Measurements from ENCODE around the gene NAMPT.
"Not testable (repeated sequence)": the region's sequence is repeated elsewhere in the genome, so short reads cannot be mapped to it uniquely, and the experiment has no call there.

The NAMPT gene

DNA sequence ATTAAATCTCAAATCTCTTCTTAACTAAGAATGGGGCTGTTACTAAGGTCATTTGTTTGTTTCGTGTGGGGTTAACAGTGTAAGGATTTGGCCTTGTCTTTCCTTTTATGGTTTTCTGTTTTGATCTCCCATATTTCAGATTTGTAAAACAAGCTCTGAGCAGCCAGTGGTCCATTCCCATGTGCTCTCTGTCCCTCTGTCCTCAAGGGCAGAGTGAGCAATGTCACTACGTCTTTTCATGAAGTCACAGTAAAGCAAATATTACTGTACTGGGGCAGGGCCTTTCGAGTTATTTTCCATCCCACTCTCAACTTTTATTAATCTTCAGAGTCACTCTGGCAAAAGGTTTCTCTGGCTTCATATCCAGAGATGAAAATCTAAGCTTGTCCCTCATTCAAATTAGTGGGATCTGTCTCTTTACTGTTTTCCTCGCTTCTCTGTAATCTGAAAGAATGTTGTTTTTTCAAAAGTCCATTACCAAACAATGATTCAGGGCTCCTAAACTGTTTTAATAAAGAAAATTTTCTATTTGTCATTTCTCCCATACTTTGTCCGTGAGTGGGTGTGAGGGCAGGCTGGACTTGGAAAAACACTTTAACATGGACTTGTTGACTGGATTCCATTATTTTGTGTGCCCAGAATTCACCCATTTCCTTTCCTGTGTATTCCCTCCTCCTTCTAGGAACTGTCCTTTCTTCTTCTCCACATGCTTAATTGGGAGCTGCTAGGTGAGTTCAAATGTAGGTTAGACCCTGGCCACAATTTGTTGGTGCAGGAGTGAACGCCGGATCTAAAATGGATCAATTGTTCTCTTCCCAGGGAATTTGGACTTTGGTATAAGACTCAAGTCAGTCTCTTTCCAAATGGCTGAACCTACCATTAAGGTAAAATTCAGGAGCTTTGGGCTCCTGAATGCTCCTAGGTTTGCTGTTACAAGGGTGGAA is 42.1 kb upstream of the NAMPT start:
- DNase-seq (ENCODE audit: low read depth), result no peak
- H3K4me3 ChIP-seq (ENCODE audit: low read length), result no peak overlapping the region
- TF ChIP-seq, protein P1, sequence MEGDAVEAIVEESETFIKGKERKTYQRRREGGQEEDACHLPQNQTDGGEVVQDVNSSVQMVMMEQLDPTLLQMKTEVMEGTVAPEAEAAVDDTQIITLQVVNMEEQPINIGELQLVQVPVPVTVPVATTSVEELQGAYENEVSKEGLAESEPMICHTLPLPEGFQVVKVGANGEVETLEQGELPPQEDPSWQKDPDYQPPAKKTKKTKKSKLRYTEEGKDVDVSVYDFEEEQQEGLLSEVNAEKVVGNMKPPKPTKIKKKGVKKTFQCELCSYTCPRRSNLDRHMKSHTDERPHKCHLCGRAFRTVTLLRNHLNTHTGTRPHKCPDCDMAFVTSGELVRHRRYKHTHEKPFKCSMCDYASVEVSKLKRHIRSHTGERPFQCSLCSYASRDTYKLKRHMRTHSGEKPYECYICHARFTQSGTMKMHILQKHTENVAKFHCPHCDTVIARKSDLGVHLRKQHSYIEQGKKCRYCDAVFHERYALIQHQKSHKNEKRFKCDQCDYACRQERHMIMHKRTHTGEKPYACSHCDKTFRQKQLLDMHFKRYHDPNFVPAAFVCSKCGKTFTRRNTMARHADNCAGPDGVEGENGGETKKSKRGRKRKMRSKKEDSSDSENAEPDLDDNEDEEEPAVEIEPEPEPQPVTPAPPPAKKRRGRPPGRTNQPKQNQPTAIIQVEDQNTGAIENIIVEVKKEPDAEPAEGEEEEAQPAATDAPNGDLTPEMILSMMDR (IDR thresholded peaks at IDR 0.05; ENCODE audit: insufficient read depth, low read depth, low read length, missing control alignments), result no peak

DNA sequence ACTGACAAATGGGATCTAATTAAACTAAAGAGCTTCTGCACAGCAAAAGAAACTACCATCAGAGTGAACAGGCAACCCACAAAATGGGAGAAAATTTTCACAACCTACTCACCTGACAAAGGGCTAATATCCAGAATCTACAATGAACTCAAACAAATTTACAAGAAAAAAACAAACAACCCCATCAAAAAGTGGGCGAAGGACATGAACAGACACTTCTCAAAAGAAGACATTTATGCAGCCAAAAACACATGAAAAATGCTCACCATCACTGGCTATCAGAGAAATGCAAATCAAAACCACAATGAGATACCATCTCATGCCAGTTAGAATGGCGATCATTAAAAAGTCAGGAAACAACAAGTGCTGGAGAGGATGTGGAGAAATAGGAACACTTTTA is 39.7 kb upstream of the NAMPT start:
- not testable (repeated sequence) for DNase-seq (ENCODE audit: low read depth)

DNA sequence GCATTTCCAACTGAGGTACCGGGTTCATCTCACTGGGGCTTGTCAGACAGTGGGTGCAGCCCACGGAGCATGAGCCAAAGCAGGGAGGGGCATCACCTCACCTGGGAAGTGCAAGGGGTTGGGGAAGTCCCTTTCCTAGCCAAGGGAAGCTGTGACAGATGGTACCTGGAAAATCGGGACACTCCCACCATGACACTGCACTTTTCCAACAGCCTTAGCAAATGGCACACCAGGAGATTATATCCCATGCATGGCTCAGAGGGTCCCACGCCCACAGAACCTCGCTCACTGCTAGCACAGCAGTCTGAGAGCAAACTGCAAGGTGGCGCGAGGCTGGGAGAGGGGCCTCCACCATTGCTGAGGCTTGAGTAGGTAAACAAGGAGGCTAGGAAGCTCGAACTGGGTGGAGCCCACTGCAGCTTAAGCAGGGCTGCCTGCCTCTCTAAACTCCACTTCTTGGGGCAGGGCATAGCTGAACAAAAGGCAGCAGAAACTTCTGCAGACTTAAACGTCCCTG is 35.5 kb upstream of the NAMPT start:
- H3K4me3 ChIP-seq (ENCODE audit: low read length); DNase-seq (ENCODE audit: low read depth): not testable (repeated sequence)

More for the DNA sequence above, 39.7 kb upstream of the NAMPT start:
- H3K4me3 ChIP-seq (ENCODE audit: low read length), result not testable (repeated sequence)

DNA sequence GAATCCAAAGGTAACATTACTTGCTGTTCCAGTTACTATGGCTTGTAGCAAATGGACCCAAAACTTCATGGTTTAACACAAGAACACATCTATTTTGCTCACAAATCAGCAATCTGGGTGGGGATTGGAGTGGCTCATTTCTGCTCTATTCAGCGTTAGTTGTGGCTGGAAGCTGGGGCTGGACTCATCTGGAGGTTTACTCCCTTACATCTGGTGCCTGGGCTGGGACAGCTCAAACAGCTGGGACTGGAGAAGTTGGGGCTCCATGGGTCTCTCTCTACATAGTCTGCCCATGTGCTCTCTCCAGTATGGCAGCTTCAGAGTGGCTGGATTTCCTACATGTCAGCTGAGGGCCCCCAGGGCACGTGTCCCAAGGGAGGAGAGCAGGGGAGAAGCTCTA is 33.7 kb upstream of the NAMPT start:
- H3K4me3 ChIP-seq (ENCODE audit: low read length), result no peak overlapping the region
- no peak for DNase-seq (ENCODE audit: low read depth)
- TF ChIP-seq, protein P1 (IDR thresholded peaks at IDR 0.05; ENCODE audit: insufficient read depth, low read depth, low read length, missing control alignments), result no peak

DNA sequence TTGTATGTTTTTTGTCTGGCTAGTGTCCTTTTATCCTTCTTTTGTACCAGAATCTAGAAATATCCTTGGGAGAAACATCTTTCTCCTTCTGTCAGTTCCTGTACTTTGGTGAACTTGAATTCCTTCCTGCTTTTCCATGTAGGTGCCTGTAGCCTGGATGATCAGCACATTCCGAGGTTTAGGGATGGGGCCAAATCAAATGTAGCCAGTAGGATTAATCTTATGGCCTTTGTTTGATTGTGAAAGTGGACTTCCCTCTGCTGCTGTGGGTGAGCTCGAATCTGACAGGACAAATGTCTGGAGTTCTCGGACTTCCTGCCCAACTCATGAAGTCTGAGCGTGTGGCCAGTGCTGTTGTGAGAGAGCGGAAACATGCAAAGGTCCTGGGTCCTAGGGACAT is 33.2 kb upstream of the NAMPT start:
- TF ChIP-seq, protein P1 (IDR thresholded peaks at IDR 0.05; ENCODE audit: insufficient read depth, low read depth, low read length, missing control alignments), result no peak
- no peak for DNase-seq (ENCODE audit: low read depth)
- H3K4me3 ChIP-seq (ENCODE audit: low read length), result no peak overlapping the region

DNA sequence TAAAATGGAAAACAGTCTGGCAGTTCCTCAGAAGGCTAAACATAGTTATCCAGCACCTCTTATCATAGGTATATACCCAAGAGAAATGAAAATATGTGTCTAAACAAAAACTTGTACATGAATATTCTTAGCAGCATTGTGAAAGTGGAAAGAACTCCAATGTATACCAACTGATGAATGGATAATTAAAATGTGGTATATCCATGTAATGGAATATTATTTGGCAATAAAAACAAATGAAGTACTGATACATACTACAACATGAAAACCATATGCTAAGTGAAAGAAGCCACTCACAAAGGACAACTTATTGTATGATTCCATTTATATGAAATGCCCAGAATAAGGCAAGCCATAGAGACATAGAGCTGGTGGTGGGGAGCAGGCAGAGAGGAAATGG is 32.2 kb upstream of the NAMPT start:
- TF ChIP-seq, protein P1 (IDR thresholded peaks at IDR 0.05; ENCODE audit: insufficient read depth, low read depth, low read length, missing control alignments), result no peak
- no peak overlapping the region for H3K4me3 ChIP-seq (ENCODE audit: low read length)
- DNase-seq (ENCODE audit: low read depth), result no peak

DNA sequence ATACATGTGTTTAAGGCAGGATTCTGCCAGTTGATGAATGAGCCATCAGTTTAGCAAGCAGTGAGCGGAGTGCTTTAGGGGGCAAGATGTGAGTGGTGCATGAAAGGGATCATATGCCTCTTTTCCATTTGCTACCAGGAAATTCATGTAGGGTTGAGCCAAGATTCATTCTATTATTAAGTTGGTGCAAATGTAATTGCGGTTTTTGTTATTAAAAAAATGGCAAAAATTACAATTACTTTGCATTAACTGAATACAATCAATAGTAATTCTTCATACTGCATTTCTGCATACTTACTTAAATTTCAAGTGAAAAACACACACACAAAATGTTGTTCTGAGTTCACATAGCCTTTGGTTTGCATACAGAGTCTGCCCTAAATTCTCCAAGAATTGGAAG is 30.1 kb upstream of the NAMPT start:
- TF ChIP-seq, protein P1 (IDR thresholded peaks at IDR 0.05; ENCODE audit: insufficient read depth, low read depth, low read length, missing control alignments), result no peak
- H3K4me3 ChIP-seq (ENCODE audit: low read length), result no peak overlapping the region
- no peak for DNase-seq (ENCODE audit: low read depth)

DNA sequence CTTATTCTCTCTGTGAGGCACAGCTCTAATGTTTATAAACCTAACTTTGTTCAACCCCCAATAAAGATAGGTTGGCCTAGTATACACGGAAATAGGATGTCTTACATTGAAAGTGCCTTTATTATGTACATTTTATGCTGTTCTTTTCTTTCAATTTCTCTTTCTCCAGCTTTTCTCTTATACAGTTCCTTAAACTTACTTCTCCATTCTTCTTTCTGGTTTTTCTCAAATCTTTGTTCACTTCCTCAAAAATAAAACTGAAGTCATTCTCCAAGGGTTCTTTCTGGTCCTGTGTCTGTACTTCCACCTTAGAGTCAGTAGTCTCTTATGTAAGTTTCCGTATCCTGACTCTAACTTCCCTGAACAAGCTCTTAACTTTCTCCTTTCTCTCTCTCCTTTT is 29.2 kb upstream of the NAMPT start:
- DNase-seq (ENCODE audit: low read depth), result no peak
- no peak overlapping the region for H3K4me3 ChIP-seq (ENCODE audit: low read length)
- TF ChIP-seq, protein P1 (IDR thresholded peaks at IDR 0.05; ENCODE audit: insufficient read depth, low read depth, low read length, missing control alignments), result no peak
